GM10248 (cell line): ENCODE results near the gene MYH14.
"Not testable (repeated sequence)": the region's sequence is repeated elsewhere in the genome, so short reads cannot be mapped to it uniquely, and the experiment has no call there.

Experiments used
- CTCF ChIA-PET: fragments of 300-600 bp; sonication (Branson Sonifier 250); formaldehyde crosslinking; extraction: SDS; loops from one replicate; lab custom pipeline; 2021; ENCODE audit warnings: antibody characterized with exemption; lab: Yijun Ruan, JAX
- POLR2A ChIA-PET: fragments of 350-650 bp; sonication (Branson Sonifier 250); formaldehyde crosslinking; extraction: SDS; loops from one replicate; lab custom pipeline; 2020; ENCODE audit warnings: antibody characterized with exemption; lab: Yijun Ruan, JAX
- DNase-seq: peaks from one replicate; pipeline ENCODE4 v3.0.0; 2012; ENCODE audit errors: extremely low spot score
- TF ChIP-seq, protein P1 (sequence below): IDR thresholded peaks from 2 replicates; pipeline ENCODE4 v1.5.1; 2012; ENCODE audit warnings: mild to moderate bottlenecking, low read depth; ENCODE audit errors: extremely low read depth, missing control alignments, control extremely low read depth

The MYH14 gene

DNA sequence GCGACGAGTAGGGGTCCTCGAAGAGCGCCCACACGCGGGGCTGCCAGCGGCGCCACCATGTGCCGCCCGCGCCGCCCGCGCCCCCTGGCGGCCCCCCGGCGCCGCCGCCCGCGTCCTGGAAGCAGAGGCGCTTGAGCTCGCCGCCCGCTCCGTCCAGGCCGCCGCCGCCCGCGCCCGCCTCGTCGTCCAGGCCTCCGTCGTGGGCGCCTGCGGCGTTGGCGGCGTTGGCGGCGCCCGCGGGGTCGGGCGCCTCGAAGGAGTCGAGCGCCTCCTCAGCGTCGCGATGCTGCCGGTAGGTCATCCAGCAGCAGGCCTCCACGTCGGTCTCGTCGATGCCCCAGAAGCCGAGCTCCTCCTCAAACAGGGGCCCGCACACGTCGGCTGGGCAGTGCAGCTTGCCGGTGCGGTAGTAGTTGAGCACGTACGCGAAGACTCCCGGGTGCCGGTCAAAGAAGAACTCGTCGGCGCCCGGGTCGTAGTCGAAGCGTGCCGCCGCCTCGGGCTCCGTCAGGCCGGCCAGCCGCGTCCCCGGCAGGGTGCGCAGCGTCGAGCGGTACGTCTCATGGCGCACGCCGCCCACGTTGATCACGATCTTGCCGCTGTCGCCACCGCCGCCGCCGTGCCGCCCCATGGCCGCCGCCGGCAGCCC is 124.9 kb downstream of the MYH14 start:
- peak; percentile 37 for DNase-seq
- ChIA-PET CTCF (interaction anchor here (0.7 to 2.1 kb wide), 23 partner anchors 8 to 594 kb away, joined by 3 to 25 read pairs (median 4); partner anchors contain the start of gene NR1H2), POLR2A (interaction anchor here (0.5 to 1.3 kb wide), 9 partner anchors 12 to 1428 kb away, joined by 3 to 9 read pairs (median 5); partner anchors contain the start of genes NR1H2, NUP62 and RRAS)
- TF ChIP-seq, protein P1, sequence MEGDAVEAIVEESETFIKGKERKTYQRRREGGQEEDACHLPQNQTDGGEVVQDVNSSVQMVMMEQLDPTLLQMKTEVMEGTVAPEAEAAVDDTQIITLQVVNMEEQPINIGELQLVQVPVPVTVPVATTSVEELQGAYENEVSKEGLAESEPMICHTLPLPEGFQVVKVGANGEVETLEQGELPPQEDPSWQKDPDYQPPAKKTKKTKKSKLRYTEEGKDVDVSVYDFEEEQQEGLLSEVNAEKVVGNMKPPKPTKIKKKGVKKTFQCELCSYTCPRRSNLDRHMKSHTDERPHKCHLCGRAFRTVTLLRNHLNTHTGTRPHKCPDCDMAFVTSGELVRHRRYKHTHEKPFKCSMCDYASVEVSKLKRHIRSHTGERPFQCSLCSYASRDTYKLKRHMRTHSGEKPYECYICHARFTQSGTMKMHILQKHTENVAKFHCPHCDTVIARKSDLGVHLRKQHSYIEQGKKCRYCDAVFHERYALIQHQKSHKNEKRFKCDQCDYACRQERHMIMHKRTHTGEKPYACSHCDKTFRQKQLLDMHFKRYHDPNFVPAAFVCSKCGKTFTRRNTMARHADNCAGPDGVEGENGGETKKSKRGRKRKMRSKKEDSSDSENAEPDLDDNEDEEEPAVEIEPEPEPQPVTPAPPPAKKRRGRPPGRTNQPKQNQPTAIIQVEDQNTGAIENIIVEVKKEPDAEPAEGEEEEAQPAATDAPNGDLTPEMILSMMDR = peak; percentile 78

DNA sequence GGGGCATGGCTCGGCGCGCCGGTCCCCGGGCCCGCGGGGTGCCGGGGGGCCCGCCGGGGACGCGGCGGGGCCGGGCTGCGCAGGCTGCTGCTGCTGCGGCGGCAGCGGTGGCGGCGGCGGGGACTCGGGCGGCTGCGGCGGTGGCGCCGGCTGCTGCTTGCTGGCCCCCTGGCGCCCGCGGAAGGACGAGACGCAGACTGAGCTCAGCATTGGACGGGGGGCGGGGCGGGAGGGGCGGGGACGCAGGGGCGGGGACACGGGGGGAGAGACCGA is 125.4 kb downstream of the MYH14 start:
- DNase-seq = no peak
- POLR2A ChIA-PET = interaction anchor here (0.5 to 1.3 kb wide), 13 partner anchors 12 to 1428 kb away, joined by 3 to 9 read pairs (median 5); partner anchors contain the start of genes AP2A1, NR1H2, NUP62 and RRAS
- CTCF ChIA-PET = interaction anchor here (0.6 to 2.1 kb wide), 22 partner anchors 11 to 396 kb away, joined by 3 to 25 read pairs (median 4); partner anchors contain the start of gene NR1H2
- TF ChIP-seq, protein P1 = peak; percentile 43

DNA sequence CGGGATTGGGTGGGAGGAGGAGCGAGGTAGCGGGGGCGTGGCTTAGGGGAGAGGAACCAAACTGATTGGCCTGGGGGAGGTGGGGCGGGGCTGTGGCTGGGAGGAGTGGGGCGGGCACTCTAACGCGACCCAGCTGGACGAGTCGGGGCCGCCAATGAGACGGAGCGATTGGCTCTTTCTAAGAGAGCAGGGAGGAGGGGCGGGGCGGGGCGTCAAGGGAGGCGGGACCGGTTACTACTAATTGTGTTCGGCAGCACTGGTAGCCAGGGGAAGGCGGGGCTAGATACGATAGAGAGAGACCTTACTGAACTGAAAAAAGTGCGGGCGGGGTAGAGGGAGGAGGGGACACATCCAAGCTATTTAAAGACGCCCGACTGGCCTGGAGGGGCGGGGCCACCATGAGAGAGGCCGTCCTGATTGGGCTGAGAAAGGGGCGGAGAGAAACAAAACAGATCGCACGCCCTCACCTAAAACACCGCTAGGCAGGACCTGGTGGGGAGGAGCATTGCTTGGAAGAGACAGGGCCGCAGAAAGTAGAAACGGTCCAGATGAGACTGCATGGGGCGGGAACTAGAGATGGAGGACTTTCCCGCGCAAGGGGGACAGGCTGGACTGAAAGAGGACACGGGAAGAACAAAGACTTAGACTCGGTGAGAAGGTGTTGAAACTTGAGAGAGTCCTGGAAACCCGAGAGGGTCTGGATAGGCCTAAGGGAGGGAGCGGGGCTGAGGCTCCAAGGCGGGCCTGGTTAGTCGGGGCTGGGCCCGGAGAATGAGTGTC is 125.9 kb downstream of the MYH14 start, which contains the start of gene KCNC3:
Gene KCNC3 (minus strand): TSS at position 232 of the 780 bp plus-strand sequence. CDS start 295 bp downstream, outside the sequence.
- peak; percentile 98 for DNase-seq

DNA sequence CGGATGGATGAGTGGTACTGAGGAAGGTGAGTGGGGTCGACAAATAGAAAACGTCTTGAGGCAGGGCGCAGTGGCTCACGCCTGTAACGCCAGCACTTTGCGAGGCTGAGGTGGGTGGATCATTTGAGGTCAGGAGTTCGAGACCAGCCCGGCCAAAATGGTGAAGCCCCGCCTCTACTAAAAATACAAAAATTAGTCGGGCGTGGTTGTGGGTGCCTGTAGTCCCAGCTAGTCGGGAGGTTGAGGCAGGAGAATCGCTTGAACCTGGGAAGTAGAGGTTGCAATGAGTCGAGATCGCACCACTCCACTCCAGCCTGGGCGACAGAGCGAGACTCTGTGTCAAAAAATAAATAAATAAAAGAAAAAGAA is 126.5 kb downstream of the MYH14 start:
- ChIA-PET CTCF (interaction anchor here (1.7 to 2.1 kb wide), 4 partner anchors 13 to 46 kb away, joined by 4 to 14 read pairs (median 6); partner anchors contain the start of gene NR1H2), POLR2A (interaction anchor here (0.6 to 1.3 kb wide), 3 partner anchors 14 to 474 kb away, joined by 4 to 9 read pairs (median 4); no protein-coding TSS in a partner anchor)
- not testable (repeated sequence) for DNase-seq

More for the DNA sequence above, 125.9 kb downstream of the MYH14 start, which contains the start of gene KCNC3:
- TF ChIP-seq, protein P1 = no peak
- ChIA-PET CTCF (interaction anchor here (0.6 to 2.1 kb wide), 20 partner anchors 11 to 395 kb away, joined by 3 to 25 read pairs (median 4); partner anchors contain the start of gene NR1H2), POLR2A (interaction anchor here (0.5 to 1.3 kb wide), 14 partner anchors 12 to 1429 kb away, joined by 3 to 9 read pairs (median 4); partner anchors contain the start of genes AP2A1, NR1H2, NUP62 and RRAS)

DNA sequence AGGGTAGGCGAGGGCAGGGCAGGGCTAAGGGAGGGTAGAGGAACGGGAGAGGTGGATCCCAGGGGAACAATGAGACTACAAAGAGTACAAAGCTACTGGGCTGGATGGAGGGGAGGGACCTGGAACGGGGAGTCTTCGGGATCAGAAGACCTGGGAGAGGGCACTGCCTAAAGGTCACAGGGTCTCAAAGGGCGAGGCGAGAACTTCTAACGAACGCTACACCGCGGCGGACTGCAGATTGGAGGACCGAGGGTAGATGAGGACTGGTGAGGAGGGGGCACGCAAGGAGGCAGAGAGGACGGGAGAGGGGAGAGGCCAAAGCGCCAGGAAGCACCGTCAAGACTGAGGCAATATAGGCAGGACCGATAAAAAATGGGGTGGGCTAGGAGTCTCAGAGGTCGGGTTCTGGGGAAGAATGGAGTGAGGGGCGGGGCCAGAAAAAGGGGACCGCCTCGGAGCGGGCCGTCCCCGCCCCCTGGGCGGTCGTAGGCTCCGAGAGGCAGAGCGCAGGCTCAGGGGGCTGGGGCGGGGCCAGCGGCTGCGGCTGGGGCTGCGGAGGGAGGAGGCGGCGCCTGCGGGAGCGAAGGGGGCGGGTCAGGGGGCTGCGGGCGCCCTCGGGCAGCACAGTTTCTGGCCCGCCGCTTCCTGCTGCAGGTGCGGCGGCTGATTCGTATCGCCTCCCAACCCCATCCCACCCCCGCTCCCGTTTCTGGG is 127.1 kb downstream of the MYH14 start:
- POLR2A ChIA-PET = no interaction called here
- TF ChIP-seq, protein P1 = no peak
- DNase-seq = peak; percentile 90
- CTCF ChIA-PET = interaction anchor here (1.7 kb wide), 2 partner anchors 13 to 39 kb away, joined by 4 to 6 read pairs; no protein-coding TSS in a partner anchor

DNA sequence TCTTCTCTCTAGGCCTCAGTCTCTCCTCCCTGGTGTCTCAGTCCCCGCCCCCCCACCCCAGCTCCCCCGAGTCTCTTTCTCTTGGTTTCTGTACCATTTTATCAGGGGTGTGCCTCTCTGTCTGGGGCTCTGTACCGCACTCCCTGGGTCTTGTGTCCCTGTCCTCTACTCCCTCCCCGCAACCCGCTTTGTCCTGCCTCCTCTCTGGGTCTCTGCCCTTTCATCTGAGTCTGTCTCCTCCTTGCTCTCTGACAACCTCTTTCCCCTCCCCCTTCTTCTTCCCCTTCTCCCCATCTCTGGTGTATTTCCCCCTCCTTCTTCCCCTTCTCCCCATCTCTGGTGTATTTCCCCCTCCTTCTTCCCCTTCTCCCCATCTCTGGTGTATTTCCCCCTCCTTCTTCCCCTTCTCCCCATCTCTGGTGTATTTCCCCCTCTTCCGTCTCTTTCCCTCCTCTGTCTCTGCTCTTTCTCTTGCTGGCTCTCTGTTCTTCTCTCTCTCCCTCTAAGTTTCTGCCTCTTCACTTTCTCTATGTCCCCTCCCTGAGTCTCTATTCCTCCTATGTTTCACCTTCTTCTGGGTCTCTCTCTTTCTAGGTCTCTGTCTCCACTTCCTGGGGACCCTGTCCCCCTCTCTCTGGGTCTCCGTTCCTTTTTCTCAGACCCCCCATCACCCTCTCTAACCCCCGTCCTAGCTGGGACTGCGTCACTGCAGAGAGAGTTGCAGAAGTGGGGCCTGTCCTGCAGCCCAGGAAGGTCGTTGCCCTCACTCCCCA is 128.0 kb downstream of the MYH14 start:
- ChIA-PET CTCF (no interaction called here), POLR2A (no interaction called here)
- peak; percentile 22 for DNase-seq
- TF ChIP-seq, protein P1 = no peak
